KMS-11 (cell line): ENCODE data around the gene NSUN3.

Source experiments
- H2AFZ ChIP-seq: fragments of 200-600 bp; sonication (generic); 2 replicates; pipeline ENCODE4 v1.6.1; 2016; ENCODE audit warnings: antibody characterized with exemption, mixed run types, low read depth
- H3K27ac ChIP-seq: fragments of 200-600 bp; sonication (generic); 2 replicates; pipeline ENCODE4 v1.6.1; 2016; ENCODE audit warnings: mild to moderate bottlenecking, mixed run types
- H3K27me3 ChIP-seq: fragments of 200-600 bp; sonication (generic); 2 replicates; pipeline ENCODE4 v1.6.1; 2017; ENCODE audit warnings: mild to moderate bottlenecking, low read depth, mixed run types, moderate library complexity; ENCODE audit not compliant: insufficient read depth
- H3K36me3 ChIP-seq: fragments of 200-600 bp; sonication (generic); 2 replicates; pipeline ENCODE4 v1.6.1; 2017; ENCODE audit warnings: mild to moderate bottlenecking, mixed run types; ENCODE audit not compliant: insufficient read depth
- H3K4me1 ChIP-seq: fragments of 200-600 bp; sonication (generic); 2 replicates; pipeline ENCODE4 v1.6.1; 2016; ENCODE audit warnings: mild to moderate bottlenecking, low read depth, mixed run types; ENCODE audit not compliant: poor library complexity, severe bottlenecking
- H3K4me2 ChIP-seq: fragments of 200-600 bp; sonication (generic); 2 replicates; pipeline ENCODE4 v1.7.0; 2016; ENCODE audit warnings: mild to moderate bottlenecking, mixed run types
- H3K4me3 ChIP-seq: fragments of 200-600 bp; sonication (generic); IDR thresholded peaks from 2 replicates; pipeline ENCODE4 v1.6.1; 2017; ENCODE audit warnings: low read depth, low read length, mixed read lengths; ENCODE audit not compliant: insufficient read depth
- H3K79me2 ChIP-seq: fragments of 200-600 bp; sonication (generic); 2 replicates; pipeline ENCODE4 v1.6.1; 2016; ENCODE audit warnings: low read depth, mixed run types; ENCODE audit not compliant: insufficient read depth
- H3K9ac ChIP-seq: fragments of 200-600 bp; sonication (generic); 2 replicates; pipeline ENCODE4 v1.6.1; 2016; ENCODE audit warnings: mild to moderate bottlenecking, mixed run types
- H4K20me1 ChIP-seq: fragments of 200-600 bp; sonication (generic); 2 replicates; pipeline ENCODE4 v1.6.1; 2016; ENCODE audit warnings: mild to moderate bottlenecking, mixed run types; ENCODE audit not compliant: insufficient read depth
- TF ChIP-seq, protein P1 (sequence below): fragments of 200-600 bp; sonication (generic); conservative IDR thresholded peaks from 2 replicates; pipeline ENCODE4 v1.6.1; 2017; ENCODE audit warnings: low read depth, mild to moderate bottlenecking, antibody characterized with exemption, low read length, moderate library complexity, mixed read lengths

Gene NSUN3

DNA sequence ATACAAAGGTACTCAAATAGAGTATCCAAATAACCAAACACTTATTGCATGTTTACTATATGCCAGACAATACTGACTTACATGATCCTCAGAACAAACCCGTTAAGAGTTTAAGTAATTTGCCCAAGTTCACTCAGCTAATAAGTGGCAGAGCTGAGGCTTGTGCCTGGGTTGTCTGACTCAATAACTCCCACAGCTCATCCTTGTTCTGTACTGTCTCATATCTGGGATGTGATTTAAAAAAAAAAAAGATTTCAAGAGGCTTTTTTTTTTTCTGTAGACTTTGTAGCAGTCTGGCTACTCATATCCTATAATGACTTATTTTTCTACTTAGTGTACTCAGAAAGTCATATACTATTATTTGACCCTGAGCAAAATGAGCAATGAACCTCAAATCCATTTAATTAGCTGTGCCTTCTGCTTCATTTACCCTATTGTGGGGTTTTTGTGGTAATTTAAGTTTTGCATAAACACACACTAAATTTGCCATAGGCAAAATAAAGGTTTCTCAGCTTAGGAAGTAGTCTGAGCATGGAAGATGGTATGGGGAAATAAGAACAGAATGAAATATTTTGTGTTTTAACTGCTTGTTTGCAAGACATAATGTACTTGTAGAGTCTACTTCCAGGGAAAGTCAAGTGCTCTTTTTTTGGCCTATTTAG is 3.1 kb downstream of the NSUN3 start:
- Histone ChIP-seq H3K9ac (no peak overlapping the region), H3K4me2 (no peak overlapping the region), H3K27ac (no peak overlapping the region), H3K4me3 (no peak overlapping the region), H4K20me1 (no peaks in the 10 kb centered on the region), H3K36me3 (no peaks in the 10 kb centered on the region), H3K4me1 (peaks cover 36% of the 10 kb centered on the region), H2AFZ (no peak overlapping the region), H3K79me2 (peaks cover 14% of the 10 kb centered on the region; the same call in 1 of the 2 replicates), H3K27me3 (no peaks in the 10 kb centered on the region)
- TF ChIP-seq, protein P1, sequence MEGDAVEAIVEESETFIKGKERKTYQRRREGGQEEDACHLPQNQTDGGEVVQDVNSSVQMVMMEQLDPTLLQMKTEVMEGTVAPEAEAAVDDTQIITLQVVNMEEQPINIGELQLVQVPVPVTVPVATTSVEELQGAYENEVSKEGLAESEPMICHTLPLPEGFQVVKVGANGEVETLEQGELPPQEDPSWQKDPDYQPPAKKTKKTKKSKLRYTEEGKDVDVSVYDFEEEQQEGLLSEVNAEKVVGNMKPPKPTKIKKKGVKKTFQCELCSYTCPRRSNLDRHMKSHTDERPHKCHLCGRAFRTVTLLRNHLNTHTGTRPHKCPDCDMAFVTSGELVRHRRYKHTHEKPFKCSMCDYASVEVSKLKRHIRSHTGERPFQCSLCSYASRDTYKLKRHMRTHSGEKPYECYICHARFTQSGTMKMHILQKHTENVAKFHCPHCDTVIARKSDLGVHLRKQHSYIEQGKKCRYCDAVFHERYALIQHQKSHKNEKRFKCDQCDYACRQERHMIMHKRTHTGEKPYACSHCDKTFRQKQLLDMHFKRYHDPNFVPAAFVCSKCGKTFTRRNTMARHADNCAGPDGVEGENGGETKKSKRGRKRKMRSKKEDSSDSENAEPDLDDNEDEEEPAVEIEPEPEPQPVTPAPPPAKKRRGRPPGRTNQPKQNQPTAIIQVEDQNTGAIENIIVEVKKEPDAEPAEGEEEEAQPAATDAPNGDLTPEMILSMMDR: no peak

DNA sequence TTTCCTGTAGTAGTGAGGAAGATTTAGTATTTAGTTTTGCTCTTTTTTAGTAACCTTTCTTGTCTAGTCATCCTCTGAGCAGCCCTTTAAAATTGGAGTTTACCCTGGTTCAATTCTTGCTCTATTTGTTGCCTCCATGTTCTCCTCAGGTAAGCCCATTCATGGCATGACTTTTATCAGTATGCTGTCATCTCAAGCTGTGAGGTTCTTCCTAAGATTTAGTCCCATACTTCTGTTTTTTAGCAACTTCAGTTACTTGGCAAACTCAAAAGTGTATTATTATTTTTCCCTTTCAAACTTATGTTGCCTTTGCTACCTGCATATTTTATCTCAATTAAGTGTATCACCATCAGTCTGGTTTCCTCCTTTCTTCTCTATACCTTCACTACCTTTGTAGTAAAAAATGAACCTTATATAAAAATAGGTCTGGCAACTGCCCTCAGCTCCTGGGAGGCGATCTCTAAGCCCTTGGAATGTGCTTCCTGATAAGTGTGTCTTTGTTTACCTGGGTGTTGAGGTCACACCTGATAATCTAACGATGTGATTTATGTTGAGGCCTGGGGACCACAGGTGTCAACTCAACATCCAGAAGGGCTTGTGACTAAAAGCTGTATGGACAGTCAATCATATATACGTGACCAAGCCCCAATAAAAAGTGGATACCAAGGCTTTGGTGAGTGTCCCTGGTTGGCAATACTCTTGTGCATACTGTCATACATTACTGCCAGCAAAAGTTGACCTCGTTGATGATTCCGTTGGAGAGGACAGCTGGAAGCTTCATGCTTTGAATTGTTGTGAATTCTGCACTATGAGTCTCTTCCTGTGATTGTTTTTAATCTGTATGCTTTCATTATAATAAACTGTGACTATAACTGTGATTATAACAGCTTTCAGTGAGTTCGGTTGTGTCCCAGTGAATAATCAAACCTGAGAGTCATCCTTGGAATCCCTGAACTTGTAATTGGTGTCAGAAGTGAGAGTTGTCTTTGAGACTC is 3.9 kb downstream of the NSUN3 start:
- H3K4me2 ChIP-seq: no peak overlapping the region
- no peak overlapping the region for H3K27ac ChIP-seq
- H4K20me1 ChIP-seq: no peaks in the 10 kb centered on the region
- no peak overlapping the region for H2AFZ ChIP-seq
- no peak overlapping the region for H3K4me3 ChIP-seq
- no peak overlapping the region for H3K9ac ChIP-seq
- no peaks in the 10 kb centered on the region for H3K27me3 ChIP-seq
- H3K4me1 ChIP-seq: peaks cover 42% of the 10 kb centered on the region
- no peaks in the 10 kb centered on the region for H3K36me3 ChIP-seq
- TF ChIP-seq, protein P1: no peak
- peaks cover 14% of the 10 kb centered on the region; the same call in 1 of the 2 replicates for H3K79me2 ChIP-seq

DNA sequence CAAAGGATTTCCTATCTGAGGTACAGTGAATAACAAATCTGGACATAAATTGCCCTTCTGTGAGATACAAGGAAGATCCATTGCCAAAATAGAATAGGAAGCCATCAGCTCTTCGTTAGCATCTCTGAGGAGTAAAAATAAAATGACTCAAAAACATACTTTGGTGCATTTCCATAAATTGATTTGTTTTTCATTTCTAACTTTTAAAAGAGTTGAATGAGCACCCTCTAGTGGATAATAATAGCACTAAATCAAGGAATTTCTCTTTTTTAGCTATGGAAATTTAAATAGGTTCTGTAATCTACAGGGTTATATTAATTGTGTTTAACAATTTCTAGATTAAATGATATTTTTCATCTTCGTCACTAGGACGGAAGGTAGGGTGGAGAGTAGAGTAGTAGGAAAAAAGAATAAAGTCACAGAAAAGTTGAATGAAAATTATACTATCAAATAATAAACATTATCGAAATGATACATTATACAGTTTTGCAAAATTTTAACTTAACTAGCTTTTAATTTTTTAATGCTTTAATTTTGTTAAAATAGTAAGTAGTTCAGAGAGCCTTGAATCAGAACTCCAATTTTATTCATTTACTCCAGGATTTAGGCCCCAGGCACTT is 6.4 kb downstream of the NSUN3 start:
- no peak overlapping the region for H3K9ac ChIP-seq
- H3K27ac ChIP-seq: no peak overlapping the region
- H2AFZ ChIP-seq: no peak overlapping the region
- no peaks in the 10 kb centered on the region for H3K27me3 ChIP-seq
- no peak overlapping the region for H3K4me2 ChIP-seq
- H4K20me1 ChIP-seq: no peaks in the 10 kb centered on the region
- 0 out of 2 replicates have a peak, but pooled peaks cover 5% of the 10 kb centered on the region for H3K79me2 ChIP-seq
- peaks cover 37% of the 10 kb centered on the region for H3K4me1 ChIP-seq
- TF ChIP-seq, protein P1: peak; percentile 77
- no peaks in the 10 kb centered on the region for H3K36me3 ChIP-seq
- no peak overlapping the region for H3K4me3 ChIP-seq

DNA sequence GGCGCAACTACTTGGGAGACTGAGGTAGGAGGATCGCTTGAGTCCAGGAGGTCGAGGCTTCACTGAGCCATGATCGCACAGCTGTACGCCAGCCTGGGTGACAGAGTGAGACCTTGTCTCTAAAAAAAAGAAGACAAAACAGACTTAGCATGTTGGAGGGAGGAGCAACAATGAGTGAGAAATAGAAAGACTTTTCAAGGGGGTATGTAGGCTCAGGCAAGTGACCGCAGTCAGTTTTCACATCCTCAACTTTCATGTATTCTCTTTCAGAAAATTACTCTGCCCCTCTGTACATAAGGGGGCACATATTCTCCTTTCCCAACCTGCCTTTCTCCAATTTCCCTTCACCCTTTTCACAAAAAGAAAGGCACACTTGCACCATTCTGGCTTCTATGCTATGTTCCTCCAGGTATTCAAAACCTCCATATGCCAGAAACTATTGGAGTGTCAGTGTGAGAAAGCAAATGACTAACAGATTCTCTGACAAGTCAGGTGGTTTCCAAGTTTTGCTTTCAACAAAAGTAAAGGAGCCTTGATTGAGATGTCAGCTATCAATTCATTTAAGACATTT is 7.6 kb downstream of the NSUN3 start:
- H3K27ac ChIP-seq: no peak overlapping the region
- peaks cover 37% of the 10 kb centered on the region for H3K4me1 ChIP-seq
- H3K79me2 ChIP-seq: 0 out of 2 replicates have a peak, but pooled peaks cover 5% of the 10 kb centered on the region
- TF ChIP-seq, protein P1: no peak
- no peak overlapping the region for H2AFZ ChIP-seq
- no peak overlapping the region for H3K9ac ChIP-seq
- H3K27me3 ChIP-seq: no peaks in the 10 kb centered on the region
- no peaks in the 10 kb centered on the region for H3K36me3 ChIP-seq
- no peak overlapping the region for H3K4me3 ChIP-seq
- H3K4me2 ChIP-seq: no peak overlapping the region
- H4K20me1 ChIP-seq: no peaks in the 10 kb centered on the region
